ENCODE results near the gene RPS6KA2.

DNA sequence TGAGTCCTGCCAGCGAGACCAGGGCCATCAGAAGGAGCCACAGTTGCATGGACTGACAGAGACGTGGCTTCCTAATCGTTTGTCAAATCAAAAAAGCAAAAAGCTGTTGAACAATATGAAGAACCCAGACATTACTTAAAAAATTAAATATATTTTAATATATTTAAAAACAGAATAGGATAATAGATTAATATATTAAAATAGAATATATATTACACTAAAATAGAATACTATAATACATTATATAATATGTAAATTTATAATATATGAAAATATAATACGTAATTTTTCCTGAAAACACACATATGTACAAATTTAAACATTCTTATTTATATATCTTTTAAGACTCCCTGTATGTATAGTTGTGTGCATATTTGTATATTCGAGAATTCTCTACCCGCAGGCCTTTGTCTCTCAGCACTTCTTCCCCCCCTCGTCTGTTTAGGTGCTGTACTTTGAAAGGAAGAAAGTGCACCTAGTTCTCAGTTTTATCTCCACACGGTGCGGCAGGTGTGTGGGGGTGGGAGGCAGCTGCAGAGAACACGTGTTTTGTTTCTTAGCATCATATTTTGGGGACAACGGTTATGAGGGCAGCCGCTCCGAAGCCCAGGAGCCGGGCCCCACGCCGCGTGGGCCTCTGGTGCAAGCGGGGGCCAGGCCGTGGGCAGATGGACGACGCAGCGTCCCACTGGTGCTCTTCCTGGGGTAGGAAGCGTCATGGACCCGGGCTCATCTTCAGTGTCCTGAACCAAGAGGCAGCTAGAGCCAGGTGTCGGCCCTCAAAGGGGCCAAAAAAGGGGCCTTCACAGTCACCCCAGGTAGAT, 172.1 kb downstream of the RPS6KA2 start:
- TF ChIP-seq, protein P1, sequence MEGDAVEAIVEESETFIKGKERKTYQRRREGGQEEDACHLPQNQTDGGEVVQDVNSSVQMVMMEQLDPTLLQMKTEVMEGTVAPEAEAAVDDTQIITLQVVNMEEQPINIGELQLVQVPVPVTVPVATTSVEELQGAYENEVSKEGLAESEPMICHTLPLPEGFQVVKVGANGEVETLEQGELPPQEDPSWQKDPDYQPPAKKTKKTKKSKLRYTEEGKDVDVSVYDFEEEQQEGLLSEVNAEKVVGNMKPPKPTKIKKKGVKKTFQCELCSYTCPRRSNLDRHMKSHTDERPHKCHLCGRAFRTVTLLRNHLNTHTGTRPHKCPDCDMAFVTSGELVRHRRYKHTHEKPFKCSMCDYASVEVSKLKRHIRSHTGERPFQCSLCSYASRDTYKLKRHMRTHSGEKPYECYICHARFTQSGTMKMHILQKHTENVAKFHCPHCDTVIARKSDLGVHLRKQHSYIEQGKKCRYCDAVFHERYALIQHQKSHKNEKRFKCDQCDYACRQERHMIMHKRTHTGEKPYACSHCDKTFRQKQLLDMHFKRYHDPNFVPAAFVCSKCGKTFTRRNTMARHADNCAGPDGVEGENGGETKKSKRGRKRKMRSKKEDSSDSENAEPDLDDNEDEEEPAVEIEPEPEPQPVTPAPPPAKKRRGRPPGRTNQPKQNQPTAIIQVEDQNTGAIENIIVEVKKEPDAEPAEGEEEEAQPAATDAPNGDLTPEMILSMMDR (IDR thresholded peaks at IDR 0.05): no peak
- no peak for TF ChIP-seq POLR2A (IDR thresholded peaks at IDR 0.05)
